ENCODE data around the gene IDUA.

Gene IDUA

DNA sequence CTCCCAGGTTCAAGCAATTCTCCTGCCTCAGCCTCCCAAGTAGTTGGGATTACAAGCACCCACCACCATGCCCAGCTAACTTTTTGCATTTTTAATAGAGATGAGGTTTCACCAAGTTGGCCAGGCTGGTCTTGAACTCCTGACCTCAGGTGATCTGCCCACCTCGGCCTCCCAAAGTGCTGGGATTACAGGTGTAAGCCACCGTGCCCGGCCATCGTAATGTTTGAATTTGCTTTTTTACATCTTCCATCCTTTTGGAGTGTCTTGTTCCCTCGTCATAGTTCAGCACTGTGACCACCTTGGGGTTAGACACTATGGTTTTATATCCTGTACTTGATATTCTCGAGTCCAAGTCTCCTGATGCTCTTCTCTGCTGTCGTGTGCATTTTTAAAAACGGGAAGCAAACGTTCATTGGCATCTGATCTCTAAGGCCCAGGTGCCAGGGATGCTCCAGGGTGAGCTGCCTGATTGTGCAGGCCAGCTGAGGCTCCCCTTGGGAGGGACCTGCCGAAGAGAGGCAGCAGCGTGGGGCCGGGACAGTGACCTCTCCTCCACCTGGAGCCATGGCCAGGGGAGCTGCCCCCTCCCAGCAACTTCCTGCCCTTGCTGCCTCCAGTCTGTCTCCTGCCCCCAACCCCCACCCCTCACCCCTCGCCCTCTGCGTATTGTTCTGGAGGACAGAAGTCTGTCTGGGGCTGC lies 30.2 kb upstream of the IDUA start:
- DNase-seq: no peak

- DNase-seq: no peak
These were observed 29.6 kb upstream of the IDUA start for GRCh38 chr4:957231-957580.

GRCh38 chr4:957581-958313 lies 29.1 kb upstream of the IDUA start:
- DNase-seq: no peak

DNA sequence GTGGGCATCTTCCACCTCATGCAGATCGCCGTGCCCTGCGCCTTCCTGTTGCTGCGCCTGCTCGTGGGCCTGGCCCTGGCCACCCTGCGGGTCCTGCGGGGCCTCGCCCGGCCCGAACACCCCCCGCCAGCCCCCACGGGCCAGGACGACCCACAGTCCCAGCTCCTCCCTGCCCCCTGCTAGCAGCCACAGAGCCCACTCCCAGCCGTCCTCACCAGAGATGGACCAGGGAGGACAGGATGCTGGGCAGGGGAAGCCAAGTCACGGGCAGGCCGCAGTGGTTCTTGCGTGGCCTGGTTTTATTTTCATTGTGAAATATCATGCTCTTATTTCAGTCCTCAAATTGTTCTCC lies 28.6 kb upstream of the IDUA start:
- no peak for DNase-seq

- no peak for DNase-seq
These were observed 28.0 kb upstream of the IDUA start for GRCh38 chr4:958696-959337.

DNA sequence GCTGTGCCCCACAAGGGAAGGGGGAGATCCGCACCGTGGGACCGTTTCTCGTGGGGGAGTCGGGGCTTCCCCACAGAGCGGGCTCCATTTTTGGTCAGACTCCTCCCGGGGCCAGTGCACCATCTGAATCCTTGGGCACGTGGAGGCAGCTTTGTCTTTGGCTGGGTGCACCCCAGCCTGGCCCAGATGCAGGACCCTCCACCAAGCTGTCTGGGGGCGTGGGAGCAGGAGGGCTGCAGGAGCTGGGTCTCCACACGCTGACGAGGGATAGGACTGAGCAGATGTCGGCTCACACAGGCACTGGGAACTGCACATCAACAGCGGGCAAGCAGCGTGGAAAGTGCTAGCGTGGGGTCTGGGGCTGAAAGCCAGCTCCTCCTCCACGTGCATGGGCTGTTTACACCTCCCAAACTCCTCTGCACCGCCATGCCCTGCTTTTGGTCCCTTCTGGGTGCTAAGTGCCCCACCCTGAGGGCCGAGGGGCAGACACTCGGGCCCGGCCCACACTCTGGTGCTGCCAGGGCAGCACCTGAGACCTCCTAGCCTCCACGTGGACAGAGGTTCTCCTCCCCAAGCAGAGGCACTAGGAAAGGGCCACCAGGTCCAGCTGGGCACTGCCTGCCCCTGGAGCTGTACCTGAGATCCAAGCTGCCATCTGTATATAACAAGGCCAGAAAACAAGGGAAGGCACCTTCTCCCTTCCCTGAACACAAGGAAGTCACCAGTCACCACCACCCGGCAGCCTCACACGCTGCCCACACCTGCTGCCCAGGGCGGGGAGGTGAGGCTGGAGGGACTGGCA lies 27.3 kb upstream of the IDUA start:
- DNase-seq: no peak

GRCh38 chr4:960140-960635 lies 26.7 kb upstream of the IDUA start:
- DNase-seq: no peak

DNA sequence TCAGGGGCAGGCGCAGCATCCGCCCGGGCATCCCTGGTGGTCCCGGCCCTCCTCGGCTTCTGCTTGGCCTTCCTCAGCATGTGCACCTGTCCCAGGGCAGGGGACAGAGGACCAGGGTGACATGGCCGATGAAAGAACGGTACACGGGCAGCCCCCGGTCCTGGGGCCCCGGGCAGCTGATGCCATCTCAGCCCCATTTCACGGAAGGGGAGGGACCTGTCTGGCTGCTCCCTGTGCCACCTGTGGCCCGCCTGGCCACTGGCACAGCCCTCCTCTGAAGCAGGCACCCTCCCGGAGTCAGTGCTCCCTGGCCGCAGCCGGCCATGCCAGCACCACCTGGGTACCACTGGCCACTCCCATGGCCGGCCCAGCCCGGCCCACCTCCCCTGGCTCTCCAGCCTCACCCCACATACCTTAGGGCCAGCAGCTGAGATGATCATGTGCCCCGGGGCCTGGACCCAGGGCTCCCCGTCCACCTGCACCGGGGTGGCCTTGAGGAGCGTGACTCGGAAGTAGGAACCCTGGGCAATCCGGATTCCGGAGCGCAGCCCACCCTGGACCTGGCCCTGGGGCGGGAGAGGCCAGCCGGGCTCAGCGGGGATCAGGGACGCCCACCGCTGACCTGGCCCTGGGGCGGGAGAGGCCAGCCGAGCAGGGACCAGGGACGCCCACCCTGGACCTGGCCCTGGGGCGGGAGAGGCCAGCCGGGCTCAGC lies 26.1 kb upstream of the IDUA start:
- no peak for DNase-seq

DNA sequence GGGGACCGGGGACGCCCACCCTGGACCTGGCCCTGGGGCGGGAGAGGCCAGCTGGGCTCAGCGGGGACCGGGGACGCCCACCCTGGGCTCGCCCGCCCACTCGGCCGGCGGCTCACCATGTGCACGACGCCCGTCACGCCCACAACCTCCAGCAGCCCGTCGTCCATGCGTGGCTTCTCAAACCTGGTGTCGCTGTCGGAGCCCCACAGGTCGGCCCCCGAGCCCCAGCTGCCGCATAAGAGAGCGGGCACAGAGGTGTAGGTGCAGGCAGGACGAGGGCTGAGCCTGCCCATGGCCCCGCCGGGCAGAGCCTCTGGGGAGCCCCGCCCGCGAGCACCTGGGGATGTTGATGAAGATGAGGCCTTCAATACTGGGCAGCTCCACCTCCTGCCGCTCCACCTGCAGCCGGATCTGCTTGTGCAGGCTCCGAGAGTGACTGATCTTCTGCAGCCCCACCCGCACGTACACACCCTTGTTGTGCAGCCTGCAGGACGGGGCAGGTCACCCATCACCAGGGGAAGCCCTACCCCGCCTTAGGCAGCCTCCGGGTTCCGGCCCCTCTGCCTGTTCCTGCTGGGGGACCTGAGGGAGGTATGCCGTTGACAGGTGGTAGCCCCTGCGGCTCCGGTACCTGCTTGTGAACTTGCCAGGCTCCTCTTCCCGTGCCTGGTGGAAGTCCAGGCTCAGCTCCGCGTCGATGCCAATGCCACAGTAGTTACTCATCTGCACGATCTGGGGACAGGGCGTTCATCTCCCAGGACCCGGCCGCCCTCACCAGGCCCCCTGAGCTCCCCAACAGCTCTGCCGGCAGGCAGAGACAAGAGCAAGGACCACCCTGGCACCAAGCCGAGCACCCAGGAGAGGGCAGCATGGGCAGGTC lies 25.3 kb upstream of the IDUA start:
- no peak for DNase-seq

GRCh38 chr4:962231-963208 lies 24.3 kb upstream of the IDUA start:
- DNase-seq: no peak

DNA sequence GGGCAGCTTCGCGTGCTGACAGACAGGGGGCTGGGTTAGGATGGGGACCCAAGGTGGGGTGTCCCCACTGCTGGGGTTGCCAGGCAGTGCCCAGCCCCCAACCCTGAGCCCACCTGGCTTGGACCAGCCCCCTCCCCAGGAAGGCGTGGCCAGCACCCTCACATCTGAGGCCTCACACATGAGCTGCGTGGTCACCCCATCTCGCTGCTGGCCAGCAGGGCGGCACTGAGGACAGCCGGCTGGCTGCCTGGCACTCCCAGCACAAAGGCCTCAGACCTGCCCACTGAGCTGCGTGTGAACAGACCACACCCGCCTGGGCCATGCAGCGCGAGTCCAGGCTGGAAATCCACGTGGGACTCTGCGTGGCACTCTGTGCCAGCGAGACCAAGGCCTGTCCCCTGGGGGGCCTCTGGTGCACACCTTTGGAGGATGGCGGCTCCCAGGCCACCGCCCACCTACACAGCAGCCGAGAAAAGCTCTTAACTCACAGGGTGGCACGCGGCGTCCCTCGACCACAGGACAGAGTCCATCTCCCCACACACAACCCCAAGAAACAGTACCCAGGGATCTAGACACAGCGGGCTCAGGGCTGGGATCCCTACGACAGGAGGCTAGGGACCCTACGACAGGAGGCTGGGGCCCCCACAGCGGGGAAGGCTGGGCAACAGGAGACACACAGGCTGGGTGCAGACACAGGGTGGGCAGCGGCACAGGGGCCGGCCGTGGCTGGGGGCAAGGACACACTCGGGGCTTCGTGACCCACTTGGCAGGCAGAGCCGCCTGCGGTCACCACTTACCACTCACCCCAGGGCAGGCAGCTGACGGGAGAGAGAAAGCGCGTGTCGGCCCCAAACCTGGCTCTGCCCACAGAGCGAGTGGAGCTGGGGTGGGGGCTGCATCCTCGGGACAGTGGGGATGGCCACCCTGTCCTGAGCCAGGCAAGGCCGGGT lies 23.3 kb upstream of the IDUA start:
- no peak for DNase-seq

DNA sequence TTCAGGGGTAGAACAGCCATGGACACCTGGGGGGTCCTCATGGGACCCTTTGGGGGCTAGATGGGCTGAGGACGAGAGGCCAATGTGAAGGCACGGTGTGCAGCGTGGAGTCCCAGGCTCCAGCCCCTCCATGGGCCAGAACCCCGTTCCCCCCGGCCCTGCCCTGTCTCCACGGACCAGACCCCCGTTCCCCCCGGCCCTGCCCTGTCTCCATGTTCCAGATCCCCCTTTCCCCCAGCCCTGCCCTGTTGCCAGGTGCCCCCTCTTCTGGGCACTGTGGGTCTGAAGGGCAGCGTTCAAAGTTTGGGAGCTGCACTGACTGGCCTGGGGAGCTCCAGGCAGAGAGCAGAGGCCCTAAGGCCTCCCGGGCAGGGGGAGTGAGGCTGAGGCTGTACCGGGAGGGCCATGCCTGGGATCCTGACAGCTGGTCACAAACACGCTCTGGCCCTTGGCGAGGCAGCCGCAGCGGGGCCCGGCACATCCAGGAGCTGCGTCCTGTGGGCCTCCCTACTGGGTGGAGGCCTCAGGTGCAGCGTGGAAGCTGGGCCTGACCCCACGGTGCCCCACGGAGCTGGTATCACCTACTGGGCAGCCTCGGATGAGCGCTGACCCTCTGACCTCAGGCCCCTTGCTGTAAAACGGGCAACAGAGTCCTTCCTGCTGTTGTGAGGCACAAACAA lies 22.4 kb upstream of the IDUA start:
- no peak for DNase-seq

- DNase-seq: no peak
These were observed 21.6 kb upstream of the IDUA start for GRCh38 chr4:965048-965765.

DNA sequence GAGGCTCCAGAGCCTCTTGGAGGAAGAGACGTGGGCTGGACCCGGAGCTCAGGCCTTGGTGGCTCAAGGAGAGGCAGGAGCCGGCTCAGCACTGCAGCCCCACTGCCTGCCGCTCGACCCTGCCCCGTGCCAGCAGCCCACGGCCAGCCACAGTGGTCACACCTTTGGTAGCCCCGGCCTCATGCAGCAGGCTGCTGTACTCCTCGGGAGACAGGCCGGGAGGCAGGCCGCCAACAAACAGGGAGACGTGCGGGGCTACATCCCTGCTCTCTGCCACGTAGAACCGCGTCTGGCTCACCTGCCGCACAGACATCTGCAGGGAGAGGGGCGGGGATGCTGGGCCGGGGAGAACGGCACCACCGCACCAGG lies 21.1 kb upstream of the IDUA start:
- DNase-seq: no peak

DNA sequence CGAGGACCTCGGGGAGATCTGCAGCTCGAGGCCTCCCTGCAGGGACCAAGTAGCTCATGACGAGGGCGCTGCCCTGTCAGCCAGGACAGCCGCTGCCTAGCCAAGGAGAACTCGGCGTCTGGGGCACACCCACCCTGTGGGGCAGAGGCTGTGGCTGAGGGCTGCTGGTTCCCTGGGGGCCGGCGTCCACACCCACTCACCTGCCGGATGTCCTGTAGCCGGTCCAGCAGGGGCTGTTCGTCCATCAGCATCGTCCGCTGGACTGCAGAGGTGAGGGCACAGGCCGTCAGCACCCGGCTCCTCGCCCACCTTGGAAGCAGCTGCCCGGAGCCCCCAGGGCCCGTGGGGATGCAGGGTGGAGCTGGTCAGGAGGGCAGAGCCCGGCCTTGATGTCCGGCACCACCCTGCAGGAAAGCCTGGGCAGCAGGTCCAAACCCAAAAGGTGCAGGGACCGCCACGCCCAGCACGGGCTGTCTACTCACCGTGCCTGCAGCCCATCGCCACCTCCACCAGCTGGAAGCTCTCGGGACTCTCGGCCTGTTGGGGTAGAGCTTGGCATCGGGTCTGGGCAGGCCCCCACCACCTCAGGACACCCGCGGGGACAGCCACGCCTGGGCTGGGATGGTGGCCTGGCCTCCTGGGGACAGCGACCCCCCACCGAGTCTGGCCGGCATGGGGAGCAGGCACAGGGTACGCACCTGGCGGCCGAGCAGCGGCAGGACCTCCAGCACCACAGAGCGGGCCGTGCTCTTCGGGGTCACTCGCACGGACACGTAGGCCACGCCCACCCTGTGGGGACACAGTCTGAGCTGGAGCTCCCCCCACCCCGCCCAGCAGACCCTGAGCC lies 20.4 kb upstream of the IDUA start:
- no peak for DNase-seq

GRCh38 chr4:967113-968104 lies 19.4 kb upstream of the IDUA start:
- DNase-seq: no peak

Data from femur (tissue), 1 donor.